T-cell (primary cell): ENCODE results near the gene FAM24A. TPM values are rescaled to one million over a fixed set of nuclear protein-coding genes. Genes with fewer than 3 reads are reported as not detected.
A peak's percentile ranks its signal among the peaks of the same experiment; 100 is the strongest.

Experiments used
- ATAC-seq, 4 experiments: fragments of 200-7000 bp in 3 of 4; fragments of 150-1000 bp in 1 of 4; cut with Tn5 transposase; replicated peaks in 1 of 4; 1 replicate in 3 of 4; 2 replicates in 1 of 4; pipeline ENCODE4 v1.10.0; 2021; ENCODE audit warnings: moderate library complexity in 3 of 4, mild to moderate bottlenecking in 2 of 4, moderate number of reproducible peaks in 1 of 4
- CTCF ChIA-PET, 2 donors: fragments of 300-600 bp; sonication (Branson Sonifier 250); formaldehyde crosslinking; loops; one replicate each; lab custom pipeline; 2022; ENCODE audit warnings: antibody characterized with exemption in 2 of 2; lab: Charles Lee
- POLR2A ChIA-PET, 2 donors: fragments of 300-600 bp; sonication (Branson Sonifier 250); formaldehyde crosslinking; loops; one replicate each; lab custom pipeline; 2022; ENCODE audit warnings: antibody characterized with exemption in 2 of 2; lab: Charles Lee
- DNase-seq, 35 experiments: peaks; one replicate each; pipeline versions ENCODE4 v3.0.0 to v3.0.0-alpha.2; 2013 to 2023
- H3K27ac ChIP-seq: one replicate; pipeline ENCODE4 v1.5.1; 2013; ENCODE audit warnings: low read length
- H3K27me3 ChIP-seq, 2 experiments: replicated peaks in 1 of 2; 1 replicate in 1 of 2; 2 replicates in 1 of 2; pipeline versions ENCODE4 v1.6.1 to v1.7.0; 2013; ENCODE audit warnings: low read length in 1 of 2, mixed read lengths in 1 of 2; ENCODE audit not compliant: control insufficient read depth in 2 of 2, insufficient read depth in 2 of 2; ENCODE audit errors: extremely low read depth in 1 of 2
- H3K36me3 ChIP-seq, 2 donors: 1 replicate in 1 of 2; 2 replicates in 1 of 2; pipeline versions ENCODE4 v1.6.1 to v1.7.0; 2013; ENCODE audit warnings: low read length in 1 of 2; ENCODE audit not compliant: control insufficient read depth in 2 of 2, insufficient read depth in 1 of 2; ENCODE audit errors: extremely low read depth in 1 of 2
- H3K4me1 ChIP-seq, 2 experiments: 1 replicate in 1 of 2; 2 replicates in 1 of 2; pipeline versions ENCODE4 v1.6.1 to v1.7.0; 2013; ENCODE audit warnings: low read length in 2 of 2, mixed read lengths in 1 of 2; ENCODE audit not compliant: insufficient read depth in 2 of 2, control insufficient read depth in 1 of 2; ENCODE audit errors: extremely low read depth in 1 of 2
- H3K4me3 ChIP-seq, 2 donors: 1 replicate in 1 of 2; 2 replicates in 1 of 2; pipeline versions ENCODE4 v1.5.1 to v1.7.0; 2013; ENCODE audit warnings: mild to moderate bottlenecking in 2 of 2, low read length in 1 of 2, moderate library complexity in 1 of 2; ENCODE audit not compliant: control insufficient read depth in 1 of 2; ENCODE audit errors: extremely low read depth in 1 of 2
- H3K9me3 ChIP-seq: 2 replicates; pipeline ENCODE4 v1.7.0; 2013
- H3K27ac Mint-ChIP-seq, 2 donors: one replicate each; pipeline ENCODE4 v1.8.0; 2020 to 2021; ENCODE audit warnings: mild to moderate bottlenecking in 2 of 2, mixed read lengths in 2 of 2
- H3K27me3 Mint-ChIP-seq, 2 donors: one replicate each; pipeline ENCODE4 v1.8.0; 2021 to 2022; ENCODE audit warnings: mixed read lengths in 2 of 2
- H3K36me3 Mint-ChIP-seq: one replicate; pipeline ENCODE4 v1.8.0; 2021; ENCODE audit warnings: mixed read lengths
- H3K4me1 Mint-ChIP-seq, 3 donors: one replicate each; pipeline ENCODE4 v1.8.0; 2020 to 2022; ENCODE audit warnings: mixed read lengths in 3 of 3, mild to moderate bottlenecking in 1 of 3
- H3K4me3 Mint-ChIP-seq, 3 donors: one replicate each; pipeline ENCODE4 v1.8.0; 2020 to 2022; ENCODE audit warnings: mild to moderate bottlenecking in 3 of 3, mixed read lengths in 3 of 3, moderate library complexity in 3 of 3
- H3K9me3 Mint-ChIP-seq, 3 donors: one replicate each; pipeline ENCODE4 v1.8.0; 2020 to 2022; ENCODE audit warnings: mixed read lengths in 3 of 3
- WGBS: methylation state at CpG from one replicate; pipeline ENCODE4 v1.1.5; 2013; ENCODE audit warnings: missing lambda C conversion rate; ENCODE audit not compliant: insufficient coverage; 5-methylcytosine and 5-hydroxymethylcytosine counted together
- total RNA-seq, 35 experiments: library from RNA in 6 of 35; stranded (reverse) in 6 of 35; fragments of 120-200 nt in 1 of 35; gene quantifications; one replicate each; pipeline versions ENCODE4 v1.2.1 to v1.2.4 and lab custom pipeline; 2013 to 2026

The FAM24A gene
- total RNA-seq, 5 donors from 2014 or later (not counting 1 experiment from before 2014, with no cell fraction given), result not detected

- ATAC-seq (peak; percentile 94 to 99 (median 97)), DNase-seq (peak; percentile 90 to 99 (median 96))
- Mint-ChIP-seq H3K9me3 (peaks cover 0 to 8% (median 4%) of the 10 kb centered on the region in 3 donors), H3K4me3 (peak within 1 kb of the TSS; percentile 83 to 91 (median 88)), H3K27me3 (no peaks in the 10 kb centered on the region), H3K4me1 (peaks cover 36 to 47% (median 37%) of the 10 kb centered on the region in 3 donors), H3K27ac (peak within 1 kb of the TSS; percentile 75 to 88), H3K36me3 (peaks cover 18% of the 10 kb centered on the region)
- H3K9me3 ChIP-seq, result no peaks in the 10 kb centered on the region
- peak within 1 kb of the TSS; percentile 74 to 89 for H3K4me3 ChIP-seq
- POLR2A ChIA-PET, result interaction anchor here in 1 of 2 donors (0.9 kb wide), 1 partner anchor 27 kb away, joined by 3 read pairs; no protein-coding TSS in a partner anchor
- WGBS, result 1% methylated on average over 62 of the region's 77 CpGs
- H3K36me3 ChIP-seq, result peaks cover 0 to 2% of the 10 kb centered on the region in 2 donors
- H3K27ac ChIP-seq, result peak within 1 kb of the TSS; percentile 49
- peaks cover 0 to 2% of the 10 kb centered on the region in 2 experiments for H3K27me3 ChIP-seq
- CTCF ChIA-PET, result interaction anchor here (0.5 to 1.6 kb wide), 3 partner anchors 26 to 985 kb away, joined by 3 to 5 read pairs (median 5); partner anchors contain the start of gene PSTK (in 1 of the 2)
- H3K4me1 ChIP-seq, result peaks cover 3 to 18% of the 10 kb centered on the region in 2 experiments
Measured at GRCh38 chr10:122953902-122954730, 43.7 kb downstream of the FAM24A start, which contains the start of gene C10orf88. Gene C10orf88, minus strand, starts transcription at chr10:122954227. Its CDS starts 49 bp downstream, at chr10:122954178.

GRCh38 chr10:122954731-122955050 is 44.3 kb downstream of the FAM24A start:
- Mint-ChIP-seq H3K36me3 (peaks cover 14% of the 10 kb centered on the region), H3K27me3 (no peaks in the 10 kb centered on the region), H3K4me3 (peak overlapping the region; percentile 83 to 91 (median 88)), H3K9me3 (peaks cover 0 to 8% (median 4%) of the 10 kb centered on the region in 3 donors), H3K4me1 (peaks cover 36 to 45% (median 36%) of the 10 kb centered on the region in 3 donors), H3K27ac (peak overlapping the region in 1 of 2 donors; percentile 28)
- Histone ChIP-seq H3K36me3 (no peaks in the 10 kb centered on the region), H3K4me1 (peaks cover 3 to 18% of the 10 kb centered on the region in 2 experiments), H3K4me3 (peak overlapping the region; percentile 15 to 89), H3K27ac (peak overlapping the region; percentile 40), H3K27me3 (peaks cover 0 to 4% of the 10 kb centered on the region in 2 experiments), H3K9me3 (no peaks in the 10 kb centered on the region)
- WGBS, result 91% methylated on average over 10 of the region's 13 CpGs
- ATAC-seq (no peak), DNase-seq (no peak)
- ChIA-PET CTCF (interaction anchor here in 1 of 2 donors (1.6 kb wide), 1 partner anchor 25 kb away, joined by 5 read pairs; the partner anchor contains the start of gene PSTK), POLR2A (interaction anchor here in 1 of 2 donors (0.9 kb wide), 1 partner anchor 26 kb away, joined by 3 read pairs; no protein-coding TSS in a partner anchor)

GRCh38 chr10:122955892-122956291 is 45.5 kb downstream of the FAM24A start:
- Histone ChIP-seq H3K36me3 (no peaks in the 10 kb centered on the region), H3K4me3 (no peak overlapping the region), H3K9me3 (no peaks in the 10 kb centered on the region), H3K27ac (no peak overlapping the region), H3K27me3 (peaks cover 0 to 5% of the 10 kb centered on the region in 2 experiments), H3K4me1 (peaks cover 3 to 18% of the 10 kb centered on the region in 2 experiments)
- CTCF ChIA-PET, result interaction anchor here (0.6 to 0.9 kb wide), 3 partner anchors 11 to 178 kb away, joined by 3 to 6 read pairs (median 3); no protein-coding TSS in a partner anchor
- POLR2A ChIA-PET, result no interaction called here
- peaks cover 27 to 38% (median 28%) of the 10 kb centered on the region in 3 donors for H3K4me1 Mint-ChIP-seq
- peaks cover 0 to 8% (median 4%) of the 10 kb centered on the region in 3 donors for H3K9me3 Mint-ChIP-seq
- DNase-seq (no peak), ATAC-seq (no peak)
- no peaks in the 10 kb centered on the region for H3K27me3 Mint-ChIP-seq
- WGBS, result no CpG with 5 or more reads among the region's 1 CpG
- H3K27ac Mint-ChIP-seq, result peak overlapping the region in 1 of 2 donors; percentile 0
- H3K4me3 Mint-ChIP-seq, result no peak overlapping the region
- H3K36me3 Mint-ChIP-seq, result peaks cover 6% of the 10 kb centered on the region

GRCh38 chr10:122957474-122957873 is 47.1 kb downstream of the FAM24A start:
- Mint-ChIP-seq H3K9me3 (peaks cover 0 to 8% (median 3%) of the 10 kb centered on the region in 3 donors), H3K4me1 (peaks cover 20 to 30% (median 23%) of the 10 kb centered on the region in 3 donors), H3K27me3 (peaks cover 4 to 5% of the 10 kb centered on the region in 2 donors), H3K4me3 (no peak overlapping the region), H3K36me3 (peaks cover 5% of the 10 kb centered on the region), H3K27ac (no peak overlapping the region)
- WGBS, result 91% methylated on average over 3 of the region's 5 CpGs
- ATAC-seq (no peak), DNase-seq (no peak)
- Histone ChIP-seq H3K9me3 (no peaks in the 10 kb centered on the region), H3K27ac (no peak overlapping the region), H3K36me3 (no peaks in the 10 kb centered on the region), H3K4me1 (peaks cover 3 to 18% of the 10 kb centered on the region in 2 experiments), H3K27me3 (peaks cover 0 to 5% of the 10 kb centered on the region in 2 experiments), H3K4me3 (no peak overlapping the region)
- ChIA-PET CTCF (interaction anchor here in 1 of 2 donors (1.0 kb wide), 1 partner anchor 24 kb away, joined by 3 read pairs; no protein-coding TSS in a partner anchor), POLR2A (interaction anchor here (0.6 kb wide), 2 partner anchors 25 to 1037 kb away, joined by 3 to 4 read pairs; no protein-coding TSS in a partner anchor)

GRCh38 chr10:122962405-122962804 is 52.0 kb downstream of the FAM24A start:
- Mint-ChIP-seq H3K4me1 (no peaks in the 10 kb centered on the region), H3K9me3 (peaks cover 15 to 19% (median 15%) of the 10 kb centered on the region in 3 donors), H3K27ac (no peak overlapping the region), H3K4me3 (no peak overlapping the region), H3K36me3 (peaks cover 20% of the 10 kb centered on the region), H3K27me3 (peaks cover 15 to 22% of the 10 kb centered on the region in 2 donors)
- Histone ChIP-seq H3K4me3 (no peak overlapping the region), H3K27me3 (peaks cover 5 to 15% of the 10 kb centered on the region in 2 experiments), H3K36me3 (no peaks in the 10 kb centered on the region), H3K4me1 (no peaks in the 10 kb centered on the region), H3K27ac (no peak overlapping the region), H3K9me3 (no peaks in the 10 kb centered on the region)
- DNase-seq (no peak), ATAC-seq (no peak)
- ChIA-PET POLR2A (interaction anchor here in 1 of 2 donors (0.5 kb wide), 1 partner anchor 11 kb away, joined by 5 read pairs; no protein-coding TSS in a partner anchor), CTCF (interaction anchor here in 1 of 2 donors (0.6 kb wide), 1 partner anchor 48 kb away, joined by 3 read pairs; no protein-coding TSS in a partner anchor)
- 54% methylated on average over 3 of the region's 3 CpGs for WGBS
